HG03135 (cell line): ENCODE results near the gene PHF20.
"Not testable (repeated sequence)": the region's sequence is repeated elsewhere in the genome, so short reads cannot be mapped to it uniquely, and the experiment has no call there.

Source experiments
- ATAC-seq: cut with Tn5 transposase; IDR thresholded peaks from one replicate; pipeline ENCODE4 v1.9.1; 2021; ENCODE audit warnings: mild to moderate bottlenecking, moderate library complexity; ENCODE audit not compliant: unreplicated experiment

Gene PHF20

GRCh38 chr20:35773154-35773751, 1.4 kb downstream of the PHF20 start:
- no peak for ATAC-seq

GRCh38 chr20:35774391-35774790, 2.6 kb downstream of the PHF20 start:
- ATAC-seq = no peak

GRCh38 chr20:35776513-35777101, 4.8 kb downstream of the PHF20 start:
- ATAC-seq = no peak

- ATAC-seq = not testable (repeated sequence)
These were observed 12.0 kb downstream of the PHF20 start for GRCh38 chr20:35783811-35784210.

- ATAC-seq = not testable (repeated sequence)
These were observed 13.7 kb downstream of the PHF20 start for GRCh38 chr20:35785541-35785940.

GRCh38 chr20:35788796-35789195, 17.0 kb downstream of the PHF20 start:
- no peak for ATAC-seq

GRCh38 chr20:35791097-35791496, 19.3 kb downstream of the PHF20 start:
- ATAC-seq = no peak

GRCh38 chr20:35791821-35792220, 20.0 kb downstream of the PHF20 start:
- ATAC-seq = no peak

- ATAC-seq = no peak
These were observed 20.9 kb downstream of the PHF20 start for GRCh38 chr20:35792740-35793139.

GRCh38 chr20:35796571-35796970, 24.8 kb downstream of the PHF20 start:
- no peak for ATAC-seq

- ATAC-seq = no peak
These were observed 30.1 kb downstream of the PHF20 start for GRCh38 chr20:35801865-35802264.

GRCh38 chr20:35806075-35806474, 34.3 kb downstream of the PHF20 start:
- no peak for ATAC-seq

- ATAC-seq = no peak
These were observed 36.1 kb downstream of the PHF20 start for GRCh38 chr20:35807877-35808276.

GRCh38 chr20:35820715-35821114, 48.9 kb downstream of the PHF20 start:
- ATAC-seq = no peak

- ATAC-seq = no peak
These were observed 50.0 kb downstream of the PHF20 start for GRCh38 chr20:35821807-35822242.

- no peak for ATAC-seq
These were observed 51.3 kb downstream of the PHF20 start for GRCh38 chr20:35823147-35823546.

GRCh38 chr20:35823937-35824336, 52.1 kb downstream of the PHF20 start:
- no peak for ATAC-seq

- no peak for ATAC-seq
These were observed 54.7 kb downstream of the PHF20 start for GRCh38 chr20:35826397-35826998.

GRCh38 chr20:35828434-35828833, 56.6 kb downstream of the PHF20 start:
- no peak for ATAC-seq

- no peak for ATAC-seq
These were observed 57.1 kb downstream of the PHF20 start for GRCh38 chr20:35828916-35829315.

GRCh38 chr20:35830264-35830663, 58.4 kb downstream of the PHF20 start:
- no peak for ATAC-seq

- ATAC-seq = no peak
These were observed 59.2 kb downstream of the PHF20 start for GRCh38 chr20:35831029-35831428.
